Stimulated activated effector memory CD8-positive, alpha-beta T cell treated with anti-CD3 and anti-CD28 coated beads, Interleukin-12 subunit alpha, Interleukin-12 subunit beta, amount 100 ng/mL, for 72 hours (primary cell): ENCODE results near the gene EEF1AKMT3.
"Not testable (repeated sequence)": the region's sequence is repeated elsewhere in the genome, so short reads cannot be mapped to it uniquely, and the experiment has no call there.

Experiments
- ATAC-seq: fragments of 150-1000 bp; cut with Tn5 transposase; 2 replicates; pipeline ENCODE4 v1.10.0; 2021
- DNase-seq, 2 donors: peaks; one replicate each; pipeline ENCODE4 v3.0.0; 2021 to 2022; ENCODE audit warnings: low spot score in 2 of 2
- H3K27ac Mint-ChIP-seq: one replicate; pipeline ENCODE4 v1.8.0; 2022; ENCODE audit warnings: mild to moderate bottlenecking, mixed read lengths
- H3K36me3 Mint-ChIP-seq: one replicate; pipeline ENCODE4 v1.8.0; 2022; ENCODE audit warnings: mild to moderate bottlenecking, mixed read lengths
- H3K4me1 Mint-ChIP-seq: one replicate; pipeline ENCODE4 v1.8.0; 2022; ENCODE audit warnings: mixed read lengths
- H3K4me3 Mint-ChIP-seq: one replicate; pipeline ENCODE4 v1.8.0; 2022; ENCODE audit warnings: mild to moderate bottlenecking, mixed read lengths
- H3K9me3 Mint-ChIP-seq: one replicate; pipeline ENCODE4 v1.8.0; 2022; ENCODE audit warnings: mixed read lengths

EEF1AKMT3 gene

GRCh38 chr12:57764662-57765002 lies 7.8 kb upstream of the EEF1AKMT3 start:
- H3K4me1 Mint-ChIP-seq, result peaks cover 61% of the 10 kb centered on the region
- peak; percentile 11 for ATAC-seq
- H3K36me3 Mint-ChIP-seq, result peaks cover 44% of the 10 kb centered on the region
- H3K4me3 Mint-ChIP-seq, result peak overlapping the region; percentile 95
- no peak for DNase-seq
- H3K27ac Mint-ChIP-seq, result peak overlapping the region; percentile 91
- H3K9me3 Mint-ChIP-seq, result no peaks in the 10 kb centered on the region

- Mint-ChIP-seq H3K4me1 (peaks cover 61% of the 10 kb centered on the region), H3K36me3 (peaks cover 47% of the 10 kb centered on the region), H3K27ac (peak overlapping the region; percentile 91), H3K4me3 (peak overlapping the region; percentile 95), H3K9me3 (no peaks in the 10 kb centered on the region)
- DNase-seq (peak; percentile 52 to 74), ATAC-seq (peak; percentile 80)
Observed at GRCh38 chr12:57765003-57765697, 7.3 kb upstream of the EEF1AKMT3 start.

GRCh38 chr12:57765698-57766463 lies 6.5 kb upstream of the EEF1AKMT3 start:
- Mint-ChIP-seq H3K27ac (peak overlapping the region; percentile 91), H3K4me3 (peak overlapping the region; percentile 95), H3K9me3 (no peaks in the 10 kb centered on the region), H3K4me1 (peaks cover 67% of the 10 kb centered on the region), H3K36me3 (peaks cover 51% of the 10 kb centered on the region)
- DNase-seq (no peak), ATAC-seq (peak; percentile 42)

- DNase-seq (no peak), ATAC-seq (peak; percentile 14)
- H3K9me3 Mint-ChIP-seq, result no peaks in the 10 kb centered on the region
- peaks cover 67% of the 10 kb centered on the region for H3K4me1 Mint-ChIP-seq
- H3K36me3 Mint-ChIP-seq, result peaks cover 55% of the 10 kb centered on the region
- peak within 1 kb of the TSS; percentile 95 for H3K4me3 Mint-ChIP-seq
- peak within 1 kb of the TSS; percentile 91 for H3K27ac Mint-ChIP-seq
Observed at GRCh38 chr12:57766464-57767304, 5.7 kb upstream of the EEF1AKMT3 start, which contains the start of gene CYP27B1. CYP27B1 (minus strand) TSS chr12:57767078; CDS start chr12:57767041, 37 bp downstream.

GRCh38 chr12:57767305-57767698 lies 5.1 kb upstream of the EEF1AKMT3 start:
- H3K4me3 Mint-ChIP-seq, result peak overlapping the region; percentile 95
- no peak for DNase-seq
- H3K9me3 Mint-ChIP-seq, result no peaks in the 10 kb centered on the region
- H3K36me3 Mint-ChIP-seq, result peaks cover 55% of the 10 kb centered on the region
- peaks cover 67% of the 10 kb centered on the region for H3K4me1 Mint-ChIP-seq
- ATAC-seq, result no peak
- no peak overlapping the region for H3K27ac Mint-ChIP-seq

- peaks cover 55% of the 10 kb centered on the region for H3K36me3 Mint-ChIP-seq
- H3K4me3 Mint-ChIP-seq, result peak overlapping the region; percentile 95
- no peak for ATAC-seq
- no peak overlapping the region for H3K27ac Mint-ChIP-seq
- peaks cover 68% of the 10 kb centered on the region for H3K4me1 Mint-ChIP-seq
- H3K9me3 Mint-ChIP-seq, result no peaks in the 10 kb centered on the region
- DNase-seq, result no peak
Observed at GRCh38 chr12:57767876-57768275, 4.5 kb upstream of the EEF1AKMT3 start.

GRCh38 chr12:57769594-57769993 lies 2.8 kb upstream of the EEF1AKMT3 start:
- H3K9me3 Mint-ChIP-seq, result no peaks in the 10 kb centered on the region
- no peak for DNase-seq
- H3K27ac Mint-ChIP-seq, result no peak overlapping the region
- no peak overlapping the region for H3K4me3 Mint-ChIP-seq
- H3K4me1 Mint-ChIP-seq, result peaks cover 55% of the 10 kb centered on the region
- peaks cover 46% of the 10 kb centered on the region for H3K36me3 Mint-ChIP-seq
- ATAC-seq, result no peak

- Mint-ChIP-seq H3K27ac (peak overlapping the region; percentile 99), H3K4me3 (peak overlapping the region; percentile 94), H3K9me3 (no peaks in the 10 kb centered on the region), H3K36me3 (peaks cover 49% of the 10 kb centered on the region), H3K4me1 (peaks cover 47% of the 10 kb centered on the region)
- DNase-seq (peak in 1 of 2 donors; percentile 48), ATAC-seq (no peak)
Observed at GRCh38 chr12:57770734-57771133, 1.7 kb upstream of the EEF1AKMT3 start.

- peaks cover 51% of the 10 kb centered on the region for H3K4me1 Mint-ChIP-seq
- peaks cover 54% of the 10 kb centered on the region for H3K36me3 Mint-ChIP-seq
- DNase-seq (no peak), ATAC-seq (peak; percentile 81)
- H3K9me3 Mint-ChIP-seq, result no peaks in the 10 kb centered on the region
- H3K27ac Mint-ChIP-seq, result peak overlapping the region; percentile 99
- peak overlapping the region; percentile 94 for H3K4me3 Mint-ChIP-seq
Observed at GRCh38 chr12:57771236-57771872, 1.1 kb upstream of the EEF1AKMT3 start.

GRCh38 chr12:57771873-57772428 lies 463 bp upstream of the EEF1AKMT3 start, which contains the start of gene METTL1:
METTL1 (minus strand) TSS chr12:57772105; CDS start chr12:57772083, 22 bp downstream.
- Mint-ChIP-seq H3K4me1 (peaks cover 46% of the 10 kb centered on the region), H3K4me3 (peak within 1 kb of the TSS; percentile 94), H3K9me3 (no peaks in the 10 kb centered on the region), H3K27ac (peak within 1 kb of the TSS; percentile 99), H3K36me3 (peaks cover 56% of the 10 kb centered on the region)
- DNase-seq, result peak; percentile 81 to 95
- ATAC-seq, result peak; percentile 94

- DNase-seq, ATAC-seq, H3K4me3 Mint-ChIP-seq, H3K9me3 Mint-ChIP-seq, H3K27ac Mint-ChIP-seq: not testable (repeated sequence)
- peaks cover 43% of the 10 kb centered on the region for H3K4me1 Mint-ChIP-seq
- H3K36me3 Mint-ChIP-seq, result peaks cover 42% of the 10 kb centered on the region
Observed at GRCh38 chr12:57774634-57775033, 2.2 kb downstream of the EEF1AKMT3 start.

GRCh38 chr12:57775044-57775443 lies 2.6 kb downstream of the EEF1AKMT3 start:
- H3K27ac Mint-ChIP-seq, result no peak overlapping the region
- no peak overlapping the region for H3K4me3 Mint-ChIP-seq

GRCh38 chr12:57775563-57776246 lies 3.3 kb downstream of the EEF1AKMT3 start:
- H3K9me3 Mint-ChIP-seq, result no peaks in the 10 kb centered on the region
- no peak overlapping the region for H3K27ac Mint-ChIP-seq
- H3K4me3 Mint-ChIP-seq, result no peak overlapping the region
- H3K4me1 Mint-ChIP-seq, result peaks cover 43% of the 10 kb centered on the region
- DNase-seq (no peak), ATAC-seq (no peak)
- H3K36me3 Mint-ChIP-seq, result peaks cover 31% of the 10 kb centered on the region

More at GRCh38 chr12:57775044-57775443, 2.6 kb downstream of the EEF1AKMT3 start:
- no peak for ATAC-seq
- Mint-ChIP-seq H3K9me3 (no peaks in the 10 kb centered on the region), H3K4me1 (peaks cover 43% of the 10 kb centered on the region), H3K36me3 (peaks cover 38% of the 10 kb centered on the region)
- no peak for DNase-seq

- ATAC-seq, result no peak
- Mint-ChIP-seq H3K4me1 (peaks cover 39% of the 10 kb centered on the region), H3K4me3 (no peak overlapping the region), H3K27ac (no peak overlapping the region), H3K9me3 (no peaks in the 10 kb centered on the region), H3K36me3 (peaks cover 26% of the 10 kb centered on the region)
- no peak for DNase-seq
Observed at GRCh38 chr12:57776247-57776587, 3.8 kb downstream of the EEF1AKMT3 start.
